Dermis blood vessel endothelial cell (primary cell): Measurements from ENCODE around the gene OR51E2. TPM values are rescaled to one million over a fixed set of nuclear protein-coding genes. Genes with fewer than 3 reads are reported as not detected.
"Not testable (repeated sequence)": the region's sequence is repeated elsewhere in the genome, so short reads cannot be mapped to it uniquely, and the experiment has no call there.

ENCODE experiments used
- DNase-seq: peaks from one replicate; pipeline ENCODE4 v3.0.0; 2010
- total RNA-seq: library from RNA; depleted of rRNA; stranded (reverse); fragments of >200 nt; gene quantifications from 2 replicates; pipeline ENCODE4 v1.2.3, GENCODE V29; 2014

Gene OR51E2, protein sequence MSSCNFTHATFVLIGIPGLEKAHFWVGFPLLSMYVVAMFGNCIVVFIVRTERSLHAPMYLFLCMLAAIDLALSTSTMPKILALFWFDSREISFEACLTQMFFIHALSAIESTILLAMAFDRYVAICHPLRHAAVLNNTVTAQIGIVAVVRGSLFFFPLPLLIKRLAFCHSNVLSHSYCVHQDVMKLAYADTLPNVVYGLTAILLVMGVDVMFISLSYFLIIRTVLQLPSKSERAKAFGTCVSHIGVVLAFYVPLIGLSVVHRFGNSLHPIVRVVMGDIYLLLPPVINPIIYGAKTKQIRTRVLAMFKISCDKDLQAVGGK
- not detected in 2 replicates for total RNA-seq

DNA sequence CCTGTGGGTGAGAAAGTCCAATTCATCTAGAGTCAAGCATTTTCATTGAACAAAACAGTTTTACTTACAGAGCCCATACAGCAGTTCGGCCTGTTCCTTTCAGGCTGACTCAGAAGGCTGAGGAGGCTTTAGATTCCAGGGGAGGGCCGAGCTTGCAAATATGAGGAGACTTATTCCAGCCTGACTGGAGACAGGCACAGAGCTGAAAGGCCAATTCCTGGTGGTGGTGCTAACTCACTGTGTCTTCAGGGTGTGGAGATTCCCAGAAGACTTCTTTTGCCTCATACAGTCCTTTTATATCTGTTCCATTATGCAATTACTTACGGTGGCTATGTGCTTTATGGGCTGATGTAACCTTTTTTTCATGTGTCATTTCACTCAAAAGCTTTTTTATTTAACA is at the start of gene OR51E2:
Gene OR51E2 (minus strand): TSS at position 269 of the 400 bp plus-strand sequence. CDS start 15,142 bp downstream, outside the sequence.
- no peak for DNase-seq

DNA sequence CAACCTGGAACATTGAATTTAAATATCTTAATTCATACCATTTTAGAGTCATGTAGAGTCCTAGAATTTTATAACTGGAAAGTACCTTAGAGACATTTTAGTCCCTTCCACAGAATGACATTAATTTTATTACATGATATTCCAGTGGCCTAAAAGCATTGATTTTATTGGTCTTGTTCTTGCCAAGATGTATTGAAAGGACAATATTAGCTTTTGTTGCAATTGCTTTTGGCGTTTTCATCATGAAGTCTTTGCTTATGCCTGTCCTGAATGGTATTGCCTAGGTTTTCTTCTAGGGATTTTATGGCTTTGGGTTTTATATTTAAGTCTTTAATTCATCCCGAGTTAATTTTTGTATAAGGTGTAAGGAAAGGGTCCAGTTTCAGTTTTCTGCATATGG is 43.1 kb upstream of the OR51E2 start:
- DNase-seq = no peak

DNA sequence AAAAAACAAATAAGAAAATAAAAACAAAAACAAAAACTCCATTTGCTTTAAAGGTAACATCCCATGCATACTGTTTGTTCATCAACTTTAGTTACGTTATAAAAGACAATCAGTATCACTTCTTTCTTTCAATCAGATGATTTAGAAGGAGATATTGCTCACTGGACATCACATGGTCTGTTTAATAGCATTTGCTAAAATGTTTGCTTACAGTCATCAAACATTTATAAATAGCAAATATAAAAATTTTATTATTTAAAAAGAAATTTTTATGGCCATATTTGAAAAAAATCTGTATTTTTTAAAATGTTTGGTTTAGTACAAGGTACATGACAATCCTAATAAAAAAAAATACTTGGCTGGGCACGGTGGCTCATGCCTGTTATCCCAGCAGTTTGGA is 29.5 kb upstream of the OR51E2 start:
- no peak for DNase-seq

DNA sequence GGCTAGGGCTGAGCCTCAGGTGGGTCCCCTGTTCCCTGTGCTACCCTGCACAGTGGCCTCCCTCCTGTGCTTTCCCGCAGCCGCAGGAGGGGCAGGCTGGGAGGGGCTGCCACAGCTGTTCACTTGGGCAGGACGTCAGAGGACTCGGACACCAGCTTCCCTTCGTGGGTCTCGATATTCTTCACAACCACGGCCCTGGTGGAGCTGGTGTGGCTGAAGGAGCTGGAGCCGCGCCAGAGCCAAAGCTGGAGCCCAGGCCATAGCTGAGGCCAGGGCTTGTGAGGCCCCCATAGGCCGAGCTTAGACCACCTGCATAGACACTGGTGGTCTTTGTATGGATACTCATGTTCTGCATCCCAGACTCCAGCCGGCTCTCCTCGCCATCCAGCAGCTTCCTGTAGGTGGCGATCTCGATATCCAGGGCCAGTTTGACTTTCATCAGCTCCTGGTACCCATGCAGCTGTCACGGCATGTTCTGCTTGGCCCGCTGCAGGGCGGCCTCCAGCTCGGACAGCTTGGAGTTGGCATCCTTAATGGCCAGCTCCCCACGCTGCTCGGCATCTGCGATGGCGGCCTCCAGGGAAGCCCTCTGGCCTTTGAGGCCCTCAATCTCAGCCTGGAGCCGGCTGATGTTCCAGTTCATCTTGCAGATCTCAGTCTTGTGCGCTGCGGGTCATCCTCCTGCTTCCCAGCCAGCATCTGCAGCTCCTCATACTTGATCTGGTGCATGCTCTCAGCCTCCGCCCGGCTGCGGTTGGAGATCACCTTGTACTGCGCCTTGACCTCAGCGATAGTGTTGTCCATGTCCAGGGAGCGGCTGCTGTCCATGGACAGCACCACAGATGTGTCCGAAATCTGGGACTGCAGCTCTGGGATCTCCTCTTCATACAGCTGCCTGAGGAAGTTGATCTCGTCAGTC is 25.2 kb upstream of the OR51E2 start:
- DNase-seq = not testable (repeated sequence)

DNA sequence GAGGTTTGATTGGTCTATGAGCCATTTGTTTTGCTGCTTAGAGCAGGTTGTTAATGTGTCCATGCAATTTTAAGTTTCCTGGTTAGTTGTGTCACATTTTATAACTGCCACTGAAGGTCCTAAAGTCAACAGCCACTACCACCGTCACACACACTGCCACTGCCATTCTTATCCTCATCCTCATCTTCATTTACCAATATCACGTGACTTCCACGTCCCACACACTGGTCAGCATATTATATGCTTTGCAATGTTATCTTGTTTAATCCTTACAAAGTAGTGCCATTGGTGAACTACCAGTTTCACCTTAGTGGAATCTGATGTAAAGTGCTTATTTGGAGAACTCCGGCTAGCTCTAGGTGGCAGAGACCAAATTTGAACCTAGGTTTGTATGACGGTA is 16.6 kb upstream of the OR51E2 start:
- DNase-seq = no peak

DNA sequence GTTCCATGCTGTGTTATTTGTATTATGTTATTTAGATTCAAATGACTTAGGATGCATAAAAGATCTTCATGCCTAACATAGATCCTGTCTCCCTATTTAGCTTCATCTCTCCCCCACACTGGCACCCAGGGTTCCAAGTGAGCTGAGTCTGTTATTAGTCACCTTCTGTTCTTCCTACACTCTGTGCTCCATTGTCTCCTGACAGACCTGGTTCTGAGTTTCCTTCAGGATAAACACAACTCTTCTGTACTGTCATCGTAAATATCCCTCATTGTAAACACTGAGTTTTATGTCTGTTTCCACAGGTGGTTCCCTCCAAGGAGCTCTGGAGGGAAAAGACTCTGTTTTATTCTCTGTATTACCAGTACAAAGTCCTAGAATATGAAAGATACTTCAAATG is 15.6 kb upstream of the OR51E2 start:
- DNase-seq = no peak

DNA sequence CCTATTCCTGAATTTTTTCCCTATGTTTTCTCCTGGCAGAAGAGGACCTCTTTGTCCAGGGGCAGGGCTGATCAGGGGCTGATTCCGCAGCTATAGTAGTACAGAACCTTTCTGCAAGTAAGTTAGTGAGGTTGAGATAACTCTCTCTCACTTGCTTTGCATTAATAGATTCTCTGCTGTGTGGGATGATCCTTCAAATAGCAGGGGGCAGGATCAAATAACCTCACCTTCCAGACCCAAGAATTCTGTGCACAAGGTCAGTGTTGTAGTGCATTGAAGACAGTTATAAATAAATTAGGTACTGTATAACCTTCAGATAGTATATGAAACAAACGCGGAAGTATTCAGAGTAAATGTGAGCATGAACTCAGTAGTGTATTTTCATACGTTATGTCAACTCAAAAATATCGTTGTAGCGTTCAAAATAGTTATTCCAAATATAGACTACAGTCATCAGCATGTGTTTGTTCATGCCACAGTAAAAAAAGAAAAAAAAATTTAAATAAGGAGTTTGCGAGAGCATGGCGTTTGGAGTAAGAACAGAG is 7.2 kb upstream of the OR51E2 start:
- DNase-seq = no peak

DNA sequence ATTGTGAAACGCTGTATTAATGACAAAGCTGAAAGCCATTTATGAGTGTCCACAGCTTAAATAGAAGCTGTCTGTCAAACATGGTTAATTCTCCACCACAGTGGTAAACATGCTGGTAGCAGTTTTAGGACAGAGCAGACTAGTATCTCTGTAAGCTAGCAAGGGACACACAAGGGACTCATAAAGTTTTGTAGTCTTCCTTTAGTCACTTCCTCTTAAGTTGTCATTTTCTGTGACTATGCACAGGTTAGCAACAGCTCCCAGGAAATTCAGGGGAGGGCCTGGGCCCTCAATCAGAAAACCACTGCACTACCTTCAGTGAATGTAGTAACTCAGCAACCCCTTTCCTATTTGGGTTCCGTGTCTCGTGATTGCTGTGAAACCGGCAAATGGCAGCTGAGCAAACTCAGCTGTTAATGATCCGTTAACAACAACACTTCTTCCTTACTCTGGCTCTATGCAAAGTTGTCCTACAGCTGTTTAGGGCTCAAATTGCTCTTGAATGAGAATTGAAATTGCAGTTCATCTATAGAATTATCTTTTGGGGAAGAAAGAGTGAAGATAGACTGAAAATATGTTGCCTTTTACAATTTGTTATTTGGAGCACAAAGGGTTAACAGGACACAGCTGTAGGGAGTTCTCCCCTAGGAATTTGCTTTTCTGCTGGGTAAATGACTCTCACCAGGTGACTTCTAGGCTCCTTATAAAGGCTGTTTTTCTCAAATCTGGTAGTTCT is 6.6 kb upstream of the OR51E2 start, which contains the start of gene MMP26:
Gene MMP26 (plus strand): TSS at position 731 of the 736 bp plus-strand sequence.
- no peak for DNase-seq

DNA sequence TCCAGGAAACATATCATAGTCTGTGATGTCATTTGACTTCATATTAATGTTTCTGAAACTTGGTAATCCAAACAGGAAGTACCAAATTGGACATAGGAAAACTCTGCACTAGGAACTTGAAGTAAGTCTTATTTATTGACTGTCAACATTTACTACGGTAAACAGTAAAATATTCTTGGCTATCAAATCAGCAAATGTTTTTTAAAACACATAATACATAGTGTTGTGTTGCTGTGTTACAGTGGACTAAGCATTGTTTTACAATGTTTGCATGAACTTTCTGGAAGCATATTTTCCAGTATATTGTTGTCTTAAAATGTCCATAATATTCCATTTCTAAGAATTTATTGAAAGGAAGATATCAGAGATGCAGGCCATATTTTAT is 2.8 kb upstream of the OR51E2 start:
- DNase-seq = no peak

DNA sequence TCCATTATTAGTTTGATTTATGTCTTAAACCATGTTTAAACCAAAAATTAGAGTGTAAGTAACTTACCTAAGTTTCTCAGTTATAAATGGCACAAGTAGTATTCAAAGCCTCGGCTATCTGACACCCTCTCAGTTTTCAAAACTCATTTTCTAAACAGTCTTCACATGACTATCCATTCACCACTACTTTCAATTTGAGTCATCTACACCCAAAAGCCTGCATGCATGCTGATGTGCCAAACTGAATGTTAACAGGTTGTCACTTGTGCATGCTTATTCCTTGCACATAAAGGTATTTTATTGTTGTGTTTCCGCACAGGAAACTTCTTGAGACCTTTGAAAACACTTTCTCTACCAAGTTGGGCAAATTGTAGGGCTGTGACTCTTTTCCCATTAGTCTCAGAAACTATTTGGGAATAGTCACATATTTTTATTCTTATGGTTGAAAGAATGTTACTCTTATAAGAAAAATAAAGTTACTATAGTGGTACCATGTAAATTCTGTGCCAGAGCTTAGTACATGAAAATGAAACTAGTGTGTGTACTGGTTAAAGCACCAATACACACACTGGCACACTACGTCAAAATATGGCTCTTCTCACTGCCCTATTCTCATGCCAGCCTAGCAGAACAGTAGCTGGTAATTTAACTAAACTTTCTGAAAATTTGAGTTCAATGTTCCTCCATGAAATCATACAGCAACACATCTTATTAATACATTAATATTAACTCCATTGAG is 2.2 kb upstream of the OR51E2 start:
- DNase-seq = no peak

DNA sequence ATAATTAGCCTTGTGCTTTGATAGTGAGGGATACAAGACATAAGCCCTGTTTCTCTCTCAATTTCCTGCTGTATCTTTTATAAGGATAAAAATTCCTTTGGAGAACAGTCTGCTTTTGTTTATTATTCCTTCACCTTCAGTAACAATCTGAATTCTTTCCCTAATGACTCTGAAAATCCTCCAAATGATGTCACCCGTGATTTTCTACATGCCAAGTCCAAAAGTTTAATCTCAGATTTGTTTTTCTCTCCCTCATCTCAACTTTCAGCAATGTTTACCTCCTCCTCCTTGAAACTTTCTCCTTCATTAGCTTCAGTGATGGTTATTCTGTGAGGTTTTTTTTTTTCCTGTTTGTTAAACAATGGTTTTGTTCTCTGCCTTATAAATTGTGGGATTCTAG is 2.2 kb downstream of the OR51E2 start:
- no peak for DNase-seq

DNA sequence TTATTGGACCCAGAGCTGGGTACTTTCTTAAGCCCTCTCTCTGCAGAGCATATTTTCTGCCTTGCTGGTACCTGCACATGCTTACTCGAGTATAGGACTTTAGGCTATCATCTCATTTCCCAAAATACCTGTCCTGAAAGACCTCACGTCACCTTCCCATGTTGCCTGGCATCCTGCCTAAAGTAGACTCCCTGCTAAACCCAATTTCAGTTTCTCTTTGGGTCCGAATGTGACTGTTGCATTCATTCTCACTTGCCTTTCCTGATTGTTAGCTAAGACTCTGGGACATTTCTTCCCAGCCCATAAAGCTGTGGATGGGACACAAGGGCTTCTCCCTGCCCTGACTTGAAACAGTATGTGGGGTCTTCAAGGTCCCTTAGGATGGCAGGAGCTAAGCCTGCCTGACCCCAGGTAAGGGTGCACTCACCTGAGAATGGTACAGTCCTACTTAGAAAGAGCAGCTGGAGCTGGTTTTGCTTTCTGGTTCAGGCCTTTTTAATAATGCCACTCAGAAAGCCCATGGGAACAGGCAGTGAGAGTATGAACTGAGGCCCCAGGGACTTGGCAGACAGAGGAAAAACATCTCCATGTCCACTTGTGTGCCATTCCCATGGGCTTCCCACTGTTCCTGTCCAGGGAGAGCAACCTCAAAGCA is 12.9 kb downstream of the OR51E2 start:
- no peak for DNase-seq

DNA sequence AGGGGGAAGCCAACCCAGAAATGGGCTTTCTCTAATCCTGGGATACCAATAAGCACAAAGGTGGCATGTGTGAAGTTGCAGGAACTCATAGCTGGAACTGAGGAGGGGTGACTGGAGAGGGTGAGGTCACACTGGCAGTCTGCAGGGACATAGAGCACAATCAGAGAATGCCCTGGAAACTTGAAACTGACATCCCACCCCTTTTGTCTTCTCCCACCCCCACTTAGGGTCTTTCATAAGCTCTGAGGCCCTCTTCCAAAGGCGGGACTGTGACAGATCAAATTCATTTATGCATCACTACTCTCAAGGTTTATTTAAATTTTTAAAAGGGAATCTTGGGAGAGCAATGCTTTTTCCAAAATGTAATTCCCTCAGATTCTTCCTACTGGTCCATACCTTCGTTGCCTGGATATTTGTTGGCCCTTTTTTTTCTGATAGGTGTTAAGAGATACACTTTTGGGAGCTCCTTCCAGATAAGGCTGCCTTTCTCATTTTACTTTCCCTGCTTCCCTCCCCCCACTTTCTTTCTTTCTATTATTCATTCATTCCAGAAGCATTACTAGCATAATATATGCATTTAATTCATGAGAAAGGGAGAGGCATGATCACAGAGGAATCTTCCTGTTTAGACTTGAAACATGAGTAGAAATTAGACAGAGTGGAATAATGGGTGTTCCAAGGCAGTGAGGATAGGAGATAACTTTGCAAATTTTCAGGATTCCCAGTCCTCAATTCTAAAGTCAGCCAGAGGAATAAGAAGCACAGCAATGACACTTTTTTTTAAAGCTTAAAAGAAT is 14.8 kb downstream of the OR51E2 start:
- DNase-seq = no peak

DNA sequence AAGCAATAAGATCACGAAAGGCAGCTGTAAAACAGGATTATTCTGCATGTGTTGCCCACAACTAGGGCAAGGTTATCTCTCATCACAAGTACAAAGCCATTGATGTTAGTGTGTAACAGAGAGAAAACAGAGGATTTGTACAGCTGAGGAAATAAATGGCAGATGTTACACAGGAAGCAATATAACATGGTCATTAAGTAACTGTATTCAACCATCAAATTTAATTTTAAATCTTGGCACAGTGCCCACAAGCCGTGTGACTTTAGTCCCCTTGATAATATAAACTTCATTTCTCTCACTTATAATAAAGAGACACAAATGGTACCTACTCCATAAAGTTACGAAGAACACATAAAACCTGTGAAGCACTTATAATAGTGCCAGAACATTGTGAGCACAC is 17.3 kb downstream of the OR51E2 start:
- DNase-seq = no peak

DNA sequence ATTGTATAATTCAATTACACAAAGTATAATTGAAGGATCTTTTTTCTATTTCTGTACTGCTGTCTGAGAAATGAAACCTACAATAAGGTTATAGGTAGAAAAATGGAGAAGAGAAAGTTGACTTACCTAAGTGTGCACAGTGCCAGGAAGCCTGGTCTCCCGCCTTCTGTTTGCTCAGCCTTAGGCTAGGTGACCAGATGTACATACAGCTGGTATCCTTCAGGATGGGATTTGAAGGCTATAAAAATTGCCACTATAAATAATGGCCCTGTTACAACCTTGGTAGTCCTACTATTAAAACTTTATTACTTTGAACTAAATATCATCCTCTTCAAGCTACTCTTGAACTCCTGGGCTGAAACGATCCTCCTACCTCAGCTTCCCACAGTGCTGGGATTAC is 19.7 kb downstream of the OR51E2 start:
- DNase-seq = no peak

DNA sequence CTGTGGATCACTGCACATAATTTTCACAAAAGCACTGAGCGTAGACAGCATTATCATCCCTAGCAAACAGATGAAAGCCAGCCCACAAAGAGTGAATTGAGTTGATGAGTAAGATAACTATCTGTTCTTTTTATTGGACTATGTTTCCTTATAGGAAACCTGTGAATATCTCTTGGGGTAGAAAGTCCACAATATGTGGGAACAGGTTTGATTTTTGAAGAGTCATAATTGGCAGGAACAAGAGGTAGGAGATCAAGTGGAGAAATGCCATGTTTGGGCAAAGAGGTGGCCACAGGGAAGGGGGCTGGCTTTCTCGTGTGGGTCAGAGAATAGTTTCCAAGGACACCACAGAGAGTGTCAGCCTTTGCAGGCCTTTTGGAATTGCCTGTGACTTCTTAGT is 23.9 kb downstream of the OR51E2 start:
- no peak for DNase-seq

DNA sequence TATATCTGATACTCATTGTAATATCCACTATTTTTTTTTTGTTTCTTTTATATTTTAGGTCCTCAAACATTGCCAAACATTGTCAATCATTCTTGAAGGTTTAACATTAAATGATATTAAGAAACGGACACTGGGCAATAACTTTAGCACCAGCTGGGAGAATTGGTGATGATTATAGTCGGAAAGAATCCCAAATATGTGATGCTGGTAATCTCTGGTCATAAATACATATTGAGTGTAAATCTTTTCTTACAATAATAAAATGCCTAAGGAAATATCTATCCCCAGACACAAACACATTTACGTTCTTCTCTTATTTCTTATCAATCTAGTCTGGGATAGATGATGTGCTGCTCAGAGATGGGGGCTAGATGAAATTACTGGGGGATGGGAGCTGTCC is 25.2 kb downstream of the OR51E2 start:
- no peak for DNase-seq

DNA sequence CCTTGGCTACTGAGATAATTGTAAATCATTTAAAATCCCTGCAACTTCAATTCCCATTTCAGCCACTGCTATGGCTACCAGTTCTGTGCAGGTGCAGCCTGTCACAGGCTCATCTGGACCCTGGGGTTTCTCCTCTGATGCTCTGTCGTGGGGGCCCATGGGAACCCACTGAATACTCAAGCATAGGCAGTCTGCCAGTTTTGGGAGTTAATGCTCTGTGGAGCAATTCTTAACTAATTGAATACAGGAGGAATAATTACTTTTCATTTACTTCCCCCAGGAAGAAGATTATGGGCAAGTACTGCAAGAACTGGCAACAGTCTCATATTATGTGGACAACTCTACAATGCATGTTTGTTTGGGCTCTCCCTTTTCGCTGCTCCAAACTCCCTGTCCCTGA is 25.9 kb downstream of the OR51E2 start:
- no peak for DNase-seq

DNA sequence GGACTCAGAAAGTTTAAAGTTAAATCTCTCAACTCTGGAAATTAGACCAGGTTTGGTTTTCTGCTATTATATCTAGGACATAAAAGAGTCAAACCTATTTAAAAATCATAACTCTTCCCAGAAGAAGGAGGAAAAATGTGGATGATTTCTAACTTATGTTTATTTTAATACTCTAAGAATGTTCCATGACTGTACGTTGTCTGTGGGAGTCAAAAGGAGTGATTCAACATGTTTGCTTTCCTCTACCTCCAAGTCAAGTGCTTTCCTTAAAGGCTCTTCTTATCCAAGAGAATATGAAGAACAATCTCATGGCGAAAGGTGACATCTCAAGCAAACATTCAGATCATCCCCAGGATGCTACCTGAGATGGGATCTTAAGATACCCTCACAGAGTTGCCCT is 32.2 kb downstream of the OR51E2 start:
- no peak for DNase-seq

DNA sequence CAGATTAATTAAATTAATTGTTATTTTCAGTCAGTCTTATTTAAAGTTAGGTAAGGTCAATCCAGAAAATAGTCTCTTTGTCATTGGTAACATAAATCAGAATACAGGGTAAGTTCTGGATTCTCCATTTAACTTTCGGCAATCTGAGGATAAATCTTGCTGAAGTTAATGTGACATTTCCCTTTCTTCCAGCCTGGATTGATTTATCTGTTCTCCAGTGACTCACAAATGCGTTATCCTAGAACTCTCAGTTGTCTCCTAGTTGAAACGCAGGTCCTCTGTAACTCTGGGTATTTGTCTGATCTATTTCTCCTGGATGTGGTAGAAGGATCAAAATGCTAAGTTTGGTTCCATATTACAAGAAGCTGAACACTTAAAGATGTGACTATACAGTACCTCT is 32.9 kb downstream of the OR51E2 start:
- DNase-seq = no peak

DNA sequence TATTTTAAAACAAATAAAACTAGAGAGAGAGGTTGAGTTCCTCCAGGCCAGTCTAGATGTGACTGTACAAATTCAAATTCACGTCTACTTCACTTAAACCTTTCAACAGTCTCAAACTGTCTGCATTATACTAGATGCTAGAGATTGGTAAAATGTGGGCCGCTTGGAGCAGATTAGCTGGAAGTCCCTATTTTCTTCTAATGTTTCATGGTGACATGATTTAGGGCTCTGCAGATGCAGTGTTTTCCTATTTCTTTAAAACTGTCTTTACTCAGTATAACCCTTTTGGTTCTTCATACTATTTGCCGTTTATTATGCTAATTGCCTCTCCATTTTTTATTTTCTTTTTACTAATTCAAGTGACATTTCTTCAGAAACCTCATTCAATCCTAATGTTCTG is 33.5 kb downstream of the OR51E2 start:
- DNase-seq = no peak
